K562 (cell line): Measurements from ENCODE around the gene PCBP2. TPM values are rescaled to one million over a fixed set of nuclear protein-coding genes. Genes with fewer than 3 reads are reported as not detected.

ENCODE experiments used
- CC2D1A ChIP-seq: fragments of 450-650 bp; IDR thresholded peaks from 2 replicates; pipeline ENCODE4 v1.6.1; 2017; ENCODE audit warnings: mild to moderate bottlenecking
- FIP1L1 ChIP-seq: fragments of 200-400 bp; formaldehyde crosslinking; IDR thresholded peaks from 2 replicates; pipeline ENCODE4 v1.6.1; 2018; ENCODE audit warnings: mild to moderate bottlenecking, low read depth, low read length; ENCODE audit not compliant: poor library complexity, severe bottlenecking
- FOXK1 ChIP-seq: sonication (generic); formaldehyde crosslinking; IDR thresholded peaks from 2 replicates; pipeline ENCODE4 v1.8.0; 2022; ENCODE audit warnings: missing genetic modification reagents, mild to moderate bottlenecking, borderline replicate concordance
- GABPB2 ChIP-seq: fragments of 250-450 bp; sonication (Bioruptor Pico); conservative IDR thresholded peaks from 2 replicates; pipeline ENCODE4 v1.5.1; 2021; ENCODE audit warnings: mild to moderate bottlenecking
- GATAD2A ChIP-seq: fragments of 450-650 bp; IDR thresholded peaks from 2 replicates; pipeline ENCODE4 v1.6.1; 2017
- GTF2E2 ChIP-seq: fragments of 200-800 bp; sonication (Bioruptor generic); IDR thresholded peaks from 2 replicates; pipeline ENCODE4 v1.6.1; 2016; ENCODE audit warnings: missing genetic modification characterization, missing compliant biosample characterization
- HOXB6 ChIP-seq: fragments of 250-450 bp; sonication (Bioruptor Pico); IDR thresholded peaks from 2 replicates; pipeline ENCODE4 v1.5.1; 2022; ENCODE audit warnings: mild to moderate bottlenecking, borderline replicate concordance
- KAT2B ChIP-seq: IDR thresholded peaks from one replicate; pipeline ENCODE4 v1.6.1; 2012; ENCODE audit warnings: low read depth, mild to moderate bottlenecking, control low read depth, inconsistent platforms, low read length, moderate library complexity
- KDM4B ChIP-seq, 2 experiments: fragments of 450-650 bp in 1 of 2; sonication (generic) in 1 of 2; IDR thresholded peaks; 2 replicates each; pipeline ENCODE4 v1.6.1; 2016 to 2017; ENCODE audit warnings: borderline replicate concordance in 2 of 2, antibody characterized with exemption in 1 of 2, low read depth in 1 of 2, mild to moderate bottlenecking in 1 of 2
- KLF1 ChIP-seq: fragments of 450-650 bp; IDR thresholded peaks from 2 replicates; pipeline ENCODE4 v1.6.1; 2016; ENCODE audit warnings: missing genetic modification characterization, missing compliant biosample characterization
- MBD2 ChIP-seq: sonication (generic); IDR thresholded peaks from 2 replicates; pipeline ENCODE4 v1.6.1; 2016; ENCODE audit warnings: low read depth, borderline replicate concordance
- PHB2 ChIP-seq: fragments of 450-650 bp; IDR thresholded peaks from 2 replicates; pipeline ENCODE4 v1.6.1; 2017; ENCODE audit warnings: low read depth
- POLR2B ChIP-seq: fragments of 450-650 bp; IDR thresholded peaks from 2 replicates; pipeline ENCODE4 v1.6.1; 2018; ENCODE audit warnings: low read depth; ENCODE audit not compliant: partially characterized antibody
- RFX7 ChIP-seq: fragments of 250-450 bp; sonication (Bioruptor Pico); IDR thresholded peaks from 2 replicates; pipeline ENCODE4 v1.5.1; 2021; ENCODE audit warnings: mild to moderate bottlenecking
- SMARCA5 ChIP-seq: fragments of 450-650 bp; IDR thresholded peaks from 2 replicates; pipeline ENCODE4 v1.6.1; 2016
- SRSF9 ChIP-seq: fragments of 200-400 bp; formaldehyde crosslinking; IDR thresholded peaks from 2 replicates; pipeline ENCODE4 v1.6.1; 2017; ENCODE audit warnings: low read depth, low read length, borderline replicate concordance
- SUPT5H ChIP-seq: fragments of 450-650 bp; IDR thresholded peaks from 2 replicates; pipeline ENCODE4 v1.6.1; 2016
- TBL1XR1 ChIP-seq, 2 experiments: IDR thresholded peaks; 2 replicates each; pipeline ENCODE4 v1.6.1; 2012; ENCODE audit warnings: improper control_type of control experiment in 2 of 2, low read length in 2 of 2, mild to moderate bottlenecking in 1 of 2
- TEAD4 ChIP-seq, 2 experiments: sonication (generic) in 1 of 2; formaldehyde crosslinking in 1 of 2; IDR thresholded peaks; 2 replicates each; pipeline versions ENCODE4 v1.6.1 to v1.8.0; 2012 to 2022; ENCODE audit warnings: borderline replicate concordance in 1 of 2, inconsistent platforms in 1 of 2, low read length in 1 of 2, mild to moderate bottlenecking in 1 of 2, missing genetic modification reagents in 1 of 2
- ZNF121 ChIP-seq: sonication (generic); formaldehyde crosslinking; conservative IDR thresholded peaks from 2 replicates; pipeline ENCODE4 v1.8.0; 2022; ENCODE audit warnings: missing genetic modification reagents
- ZNF197 ChIP-seq: fragments of 200-800 bp; sonication (Bioruptor generic); IDR thresholded peaks from 2 replicates; pipeline ENCODE4 v1.6.1; 2016; ENCODE audit warnings: low read depth, missing genetic modification characterization, missing compliant biosample characterization
- ZNF253 ChIP-seq: fragments of 250-450 bp; sonication (Bioruptor Pico); conservative IDR thresholded peaks from 2 replicates; pipeline ENCODE4 v1.6.1; 2021; ENCODE audit warnings: mild to moderate bottlenecking
- ZNF699 ChIP-seq: fragments of 250-450 bp; sonication (Bioruptor Pico); IDR thresholded peaks from 2 replicates; pipeline ENCODE4 v1.8.0; 2021; ENCODE audit warnings: mild to moderate bottlenecking, moderate library complexity; ENCODE audit not compliant: insufficient replicate concordance
- ZNF75A ChIP-seq: fragments of 450-650 bp; formaldehyde crosslinking; IDR thresholded peaks from 2 replicates; pipeline ENCODE4 v1.4.0; 2020; ENCODE audit warnings: mild to moderate bottlenecking
- ZNF76 ChIP-seq: fragments of 250-450 bp; sonication (Bioruptor Pico); IDR thresholded peaks from 2 replicates; pipeline ENCODE4 v1.4.0; 2020; ENCODE audit warnings: mild to moderate bottlenecking, moderate library complexity, borderline replicate concordance
- ZNF79 ChIP-seq: fragments of 250-450 bp; sonication (Bioruptor Pico); IDR thresholded peaks from 2 replicates; pipeline ENCODE4 v1.4.0; 2020; ENCODE audit warnings: low read depth, mild to moderate bottlenecking, moderate library complexity
- polyA plus RNA-seq, 8 experiments: library from polyadenylated mRNA; depleted of rRNA in 4 of 8; stranded (reverse) in 5 of 8; unstranded in 3 of 8; fragments of >200 nt; fragmentation: Nextera tagmentation in 2 of 8; fragmentation: Illumina TruSeq in 1 of 8; extraction: Ambion mirVana in 2 of 8; extraction: Trizol in 1 of 8; gene quantifications; 2 replicates each; pipeline versions ENCODE4 v1.2.1 to v1.2.3, GENCODE V29; 2011 to 2014; ENCODE audit warnings: inconsistent platforms in 1 of 8, missing spikeins in 1 of 8
- total RNA-seq, 7 experiments: library from RNA; depleted of rRNA in 6 of 7; stranded (reverse); fragments of >200 nt in 6 of 7; fragmentation: Illumina TruSeq in 2 of 7; extraction: Trizol in 2 of 7; gene quantifications; 2 replicates each; pipeline versions ENCODE4 v1.2.1 to v1.2.3, GENCODE V29; 2011 to 2021; ENCODE audit warnings: low replicate concordance in 1 of 7
- TF ChIP-seq, protein P1 (sequence below): fragments of 450-650 bp; IDR thresholded peaks from 2 replicates; pipeline ENCODE4 v1.6.1; 2016
- TF ChIP-seq, protein P2 (sequence below): fragments of 250-450 bp; sonication (Bioruptor Pico); IDR thresholded peaks from 2 replicates; pipeline ENCODE4 v1.8.0; 2021; ENCODE audit warnings: moderate library complexity, mild to moderate bottlenecking, inconsistent platforms

Gene PCBP2
- total and polyA plus RNA-seq, 9 of the 15 experiments (the other 6 are each of a cell fraction or from before 2014, with no cell fraction given) = 137 to 831 (median 328) TPM

DNA sequence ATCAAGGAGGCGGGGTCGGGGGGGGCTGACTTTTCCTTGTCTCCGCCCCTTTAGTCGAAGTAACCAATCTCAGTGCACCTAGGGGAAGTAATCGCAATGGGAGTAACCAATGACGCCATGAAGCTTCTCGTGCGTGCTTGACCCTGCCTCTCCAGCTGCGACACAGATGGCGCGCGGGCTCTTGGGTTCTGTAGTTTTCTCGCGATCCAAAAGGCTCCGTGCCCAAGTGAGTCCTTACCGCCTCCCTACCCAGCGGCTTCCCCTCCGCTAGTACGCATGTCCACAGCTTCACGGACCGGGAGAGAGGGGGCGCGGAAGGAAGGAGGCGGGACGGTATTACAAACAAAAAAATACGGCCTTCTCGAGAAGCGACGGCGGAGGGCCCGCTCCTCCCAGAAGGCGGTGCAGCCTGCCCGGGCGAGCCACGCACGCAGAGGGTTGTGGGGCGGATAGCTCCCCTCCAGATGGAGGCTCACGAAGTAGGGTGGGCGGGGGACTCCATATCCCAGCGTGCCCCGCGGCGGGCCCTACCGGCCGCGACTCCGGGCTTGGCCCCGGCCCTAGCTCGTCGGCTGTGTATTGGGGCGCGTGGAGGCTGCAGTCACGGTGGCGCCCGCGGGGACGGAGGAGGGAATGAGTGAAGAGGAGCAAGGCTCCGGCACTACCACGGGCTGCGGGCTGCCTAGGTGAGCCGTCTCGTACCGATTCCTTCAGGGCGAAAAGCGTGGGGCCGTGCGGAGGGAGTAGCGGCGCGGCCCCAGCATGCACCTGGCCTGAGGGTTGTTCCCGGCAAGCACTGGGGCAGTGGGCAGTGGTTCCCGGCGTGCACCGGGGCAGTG lies 49.1 kb downstream of the PCBP2 start, which contains the start of gene TARBP2 (continued):
- no peak for TF ChIP-seq TEAD4 (IDR thresholded peaks at IDR 0.05; ENCODE audit: low read length)
- TF ChIP-seq TEAD4 (CRISPR knock-in tag; IDR thresholded peaks at IDR 0.05; ENCODE audit: borderline replicate concordance) = no peak
- TF ChIP-seq FOXK1 (CRISPR knock-in tag) = 0 out of 2 replicates have a peak, but pooled peaks have one; percentile 72
- no peak for TF ChIP-seq PHB2
- TF ChIP-seq GTF2E2 (tag) = peak; percentile 88; the same call in 1 of the 2 replicates
- TF ChIP-seq GATAD2A = no peak
- TF ChIP-seq SUPT5H = peak; percentile 96
- peak; percentile 92 for TF ChIP-seq MBD2
- TF ChIP-seq TBL1XR1 (IDR thresholded peaks at IDR 0.05; ENCODE audit: low read length in 2 of 2) = peak in 1 of 2 experiments; percentile 40; a peak in 2 of 4 replicates
- peak; percentile 47 for TF ChIP-seq KAT2B
- TF ChIP-seq FIP1L1 = peak; percentile 54
- TF ChIP-seq ZNF699 = no peak
- TF ChIP-seq, protein P1, sequence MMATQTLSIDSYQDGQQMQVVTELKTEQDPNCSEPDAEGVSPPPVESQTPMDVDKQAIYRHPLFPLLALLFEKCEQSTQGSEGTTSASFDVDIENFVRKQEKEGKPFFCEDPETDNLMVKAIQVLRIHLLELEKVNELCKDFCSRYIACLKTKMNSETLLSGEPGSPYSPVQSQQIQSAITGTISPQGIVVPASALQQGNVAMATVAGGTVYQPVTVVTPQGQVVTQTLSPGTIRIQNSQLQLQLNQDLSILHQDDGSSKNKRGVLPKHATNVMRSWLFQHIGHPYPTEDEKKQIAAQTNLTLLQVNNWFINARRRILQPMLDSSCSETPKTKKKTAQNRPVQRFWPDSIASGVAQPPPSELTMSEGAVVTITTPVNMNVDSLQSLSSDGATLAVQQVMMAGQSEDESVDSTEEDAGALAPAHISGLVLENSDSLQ = peak; percentile 73
- TF ChIP-seq ZNF76 = peak; percentile 92
- TF ChIP-seq, protein P2, sequence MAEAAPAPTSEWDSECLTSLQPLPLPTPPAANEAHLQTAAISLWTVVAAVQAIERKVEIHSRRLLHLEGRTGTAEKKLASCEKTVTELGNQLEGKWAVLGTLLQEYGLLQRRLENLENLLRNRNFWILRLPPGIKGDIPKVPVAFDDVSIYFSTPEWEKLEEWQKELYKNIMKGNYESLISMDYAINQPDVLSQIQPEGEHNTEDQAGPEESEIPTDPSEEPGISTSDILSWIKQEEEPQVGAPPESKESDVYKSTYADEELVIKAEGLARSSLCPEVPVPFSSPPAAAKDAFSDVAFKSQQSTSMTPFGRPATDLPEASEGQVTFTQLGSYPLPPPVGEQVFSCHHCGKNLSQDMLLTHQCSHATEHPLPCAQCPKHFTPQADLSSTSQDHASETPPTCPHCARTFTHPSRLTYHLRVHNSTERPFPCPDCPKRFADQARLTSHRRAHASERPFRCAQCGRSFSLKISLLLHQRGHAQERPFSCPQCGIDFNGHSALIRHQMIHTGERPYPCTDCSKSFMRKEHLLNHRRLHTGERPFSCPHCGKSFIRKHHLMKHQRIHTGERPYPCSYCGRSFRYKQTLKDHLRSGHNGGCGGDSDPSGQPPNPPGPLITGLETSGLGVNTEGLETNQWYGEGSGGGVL (CRISPR knock-in tag) = no peak
- no peak for TF ChIP-seq HOXB6 (CRISPR knock-in tag)
- TF ChIP-seq ZNF79 = peak; percentile 78; the same call in 1 of the 2 replicates
- peak; percentile 73; the same call in 1 of the 2 replicates for TF ChIP-seq ZNF197 (CRISPR knock-in tag)
- TF ChIP-seq ZNF121 (CRISPR knock-in tag) = no peak
- TF ChIP-seq CC2D1A = 0 out of 2 replicates have a peak, but pooled peaks have one; percentile 55
- no peak for TF ChIP-seq SRSF9
- TF ChIP-seq KLF1 (tag) = no peak
- peak in 1 of 2 experiments; percentile 50; a peak in 1 of 4 replicates for TF ChIP-seq KDM4B (IDR thresholded peaks at IDR 0.05; ENCODE audit: borderline replicate concordance in 2 of 2, low read depth in 1 of 2)
- TF ChIP-seq RFX7 = no peak
- no peak for TF ChIP-seq ZNF75A (CRISPR knock-in tag)
- TF ChIP-seq GABPB2 (CRISPR knock-in tag) = no peak
- no peak for TF ChIP-seq ZNF253 (CRISPR knock-in tag)
- TF ChIP-seq SMARCA5 = no peak
- peak; percentile 90 for TF ChIP-seq POLR2B
